ENCODE results near the gene FBP2. TPM values are rescaled to one million over a fixed set of nuclear protein-coding genes. Genes with fewer than 3 reads are reported as not detected.

FBP2 gene
- total RNA-seq, 4 donors from 2014 or later, result not detected

DNA sequence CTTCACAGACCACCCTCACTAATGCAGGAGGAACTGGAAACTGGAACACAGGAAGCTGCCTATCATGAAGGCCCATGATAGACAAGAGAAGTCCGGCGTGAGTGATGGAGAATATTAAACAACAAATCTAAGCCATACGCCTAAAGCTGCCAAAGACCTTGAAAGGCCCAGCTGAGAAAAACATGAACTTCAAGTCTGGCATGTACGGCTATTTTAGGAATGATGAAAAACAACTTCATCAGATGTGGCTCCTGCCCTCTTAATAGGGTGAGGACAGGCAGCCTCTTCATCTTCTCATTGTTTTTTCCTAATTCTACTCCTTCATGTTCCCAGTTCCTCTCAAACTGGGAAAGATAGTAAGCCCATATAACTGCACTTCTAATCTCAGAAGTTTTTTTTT is 25.4 kb upstream of the FBP2 start:
- TF ChIP-seq POLR2A (IDR thresholded peaks at IDR 0.05), result no peak
- no peak for TF ChIP-seq CTCF (IDR thresholded peaks at IDR 0.05)
- TF ChIP-seq EP300 (IDR thresholded peaks at IDR 0.05), result no peak
- WGBS, 2 donors, result 40 to 52% methylated on average over 4 of the region's 4 CpGs
- H3K4me1 ChIP-seq, result no peaks in the 10 kb centered on the region
- DNase-seq (ENCODE audit: low spot score in 2 of 2), result no peak
- H3K9me3 ChIP-seq, result no peaks in the 10 kb centered on the region
- no peaks in the 10 kb centered on the region for H3K36me3 ChIP-seq
- H3K4me3 ChIP-seq, result no peak overlapping the region
- no peaks in the 10 kb centered on the region for H3K27me3 ChIP-seq
- peak overlapping the region in 1 of 4 donors; percentile 24 for H3K27ac ChIP-seq

GRCh38 chr9:94613003-94613402 is 19.4 kb upstream of the FBP2 start:
- Histone ChIP-seq H3K9me3 (no peaks in the 10 kb centered on the region), H3K4me1 (no peaks in the 10 kb centered on the region), H3K36me3 (no peaks in the 10 kb centered on the region), H3K27me3 (no peaks in the 10 kb centered on the region), H3K27ac (no peak overlapping the region), H3K4me3 (no peak overlapping the region)
- WGBS, 2 donors, result 88 to 98% methylated on average over 3 of the region's 3 CpGs
- DNase-seq (ENCODE audit: low spot score in 2 of 2), result no peak
- TF ChIP-seq POLR2A (IDR thresholded peaks at IDR 0.05), result no peak
- TF ChIP-seq CTCF (IDR thresholded peaks at IDR 0.05), result no peak
- TF ChIP-seq EP300 (IDR thresholded peaks at IDR 0.05), result no peak

DNA sequence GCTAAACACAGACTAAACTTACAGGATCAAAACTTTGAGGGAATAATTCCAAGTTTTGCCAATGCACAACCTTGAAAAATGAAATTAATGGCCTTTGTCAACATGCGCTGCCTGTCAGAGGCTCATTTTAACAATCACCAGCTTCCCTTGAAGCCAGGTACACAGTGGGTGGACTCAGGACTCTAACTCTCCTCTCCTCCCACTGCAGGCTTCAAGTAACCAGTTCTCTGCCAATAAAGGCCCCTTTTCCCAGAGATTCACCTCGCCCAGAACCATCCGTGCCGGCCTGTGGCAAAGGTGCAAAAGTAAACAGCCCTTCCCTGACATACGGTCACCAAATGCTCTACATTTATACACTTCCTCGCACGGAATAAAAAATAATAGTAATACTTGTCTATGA is 18.4 kb upstream of the FBP2 start:
- TF ChIP-seq EP300 (IDR thresholded peaks at IDR 0.05) (no peak), POLR2A (IDR thresholded peaks at IDR 0.05) (no peak), CTCF (IDR thresholded peaks at IDR 0.05) (no peak)
- DNase-seq (ENCODE audit: low spot score in 2 of 2), result no peak
- Histone ChIP-seq H3K27ac (no peak overlapping the region), H3K9me3 (no peaks in the 10 kb centered on the region), H3K36me3 (no peaks in the 10 kb centered on the region), H3K4me1 (no peaks in the 10 kb centered on the region), H3K4me3 (no peak overlapping the region), H3K27me3 (no peaks in the 10 kb centered on the region)
- WGBS, 2 donors, result 83 to 90% methylated on average over 7 of the region's 7 CpGs

DNA sequence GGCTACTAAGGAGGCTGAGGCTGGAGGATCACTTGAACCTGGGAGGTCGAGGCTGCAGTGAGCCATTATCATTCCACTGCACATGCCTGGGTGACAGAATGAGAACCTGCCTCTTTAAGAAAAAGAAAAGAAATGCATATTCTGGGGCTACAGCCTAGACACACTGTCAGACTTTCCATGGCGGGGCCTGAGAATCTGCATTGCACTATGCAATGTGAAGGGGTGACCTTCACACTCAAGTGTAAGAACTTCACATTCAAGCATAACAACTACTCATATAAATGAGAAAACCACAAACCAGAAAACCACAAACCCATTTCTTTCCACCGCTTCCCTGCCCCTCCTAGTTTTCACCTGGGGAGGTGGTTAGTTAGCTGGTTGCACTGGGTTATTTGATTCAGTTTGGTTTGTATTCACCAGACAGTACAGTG is 18.0 kb upstream of the FBP2 start:
- no peak overlapping the region for H3K27ac ChIP-seq
- TF ChIP-seq POLR2A (IDR thresholded peaks at IDR 0.05) (no peak), EP300 (IDR thresholded peaks at IDR 0.05) (no peak), CTCF (IDR thresholded peaks at IDR 0.05) (no peak)
- no peak for DNase-seq (ENCODE audit: low spot score in 2 of 2)
- H3K4me3 ChIP-seq, result no peak overlapping the region
- H3K9me3 ChIP-seq, result no peaks in the 10 kb centered on the region
- H3K36me3 ChIP-seq, result no peaks in the 10 kb centered on the region
- WGBS, 2 donors, result 74 to 94% methylated on average over 3 of the region's 3 CpGs
- H3K4me1 ChIP-seq, result no peaks in the 10 kb centered on the region
- H3K27me3 ChIP-seq, result no peaks in the 10 kb centered on the region

DNA sequence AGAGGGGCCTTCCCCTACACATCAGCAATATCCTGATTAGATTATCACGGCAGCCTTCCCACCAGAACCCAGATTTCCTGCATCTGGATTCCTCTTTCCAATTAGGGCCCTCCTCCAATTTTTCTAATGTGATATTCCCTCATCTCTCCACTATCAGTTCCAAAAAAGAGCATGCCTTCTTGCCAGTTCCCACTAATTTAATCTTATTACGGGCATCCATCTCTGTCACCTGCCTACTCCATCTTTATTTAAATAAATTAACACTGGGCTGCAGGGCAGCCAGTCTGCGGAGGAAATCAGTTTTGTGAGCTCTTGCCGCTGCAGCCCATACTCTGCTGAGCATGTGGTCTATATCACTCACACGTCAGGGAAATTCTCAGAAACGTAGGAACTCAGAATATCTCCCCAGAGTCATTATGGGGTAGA is 16.6 kb upstream of the FBP2 start:
- Histone ChIP-seq H3K27me3 (no peaks in the 10 kb centered on the region), H3K36me3 (no peaks in the 10 kb centered on the region), H3K9me3 (no peaks in the 10 kb centered on the region), H3K27ac (no peak overlapping the region), H3K4me1 (no peaks in the 10 kb centered on the region), H3K4me3 (no peak overlapping the region)
- TF ChIP-seq EP300 (IDR thresholded peaks at IDR 0.05), result no peak
- TF ChIP-seq CTCF (IDR thresholded peaks at IDR 0.05), result no peak
- TF ChIP-seq POLR2A (IDR thresholded peaks at IDR 0.05), result no peak
- DNase-seq (ENCODE audit: low spot score in 2 of 2), result no peak
- WGBS, 2 donors, result 78 to 84% methylated on average over 6 of the region's 6 CpGs
